T-helper 22 cell (primary cell): ENCODE data around the gene MED13L.
A peak's percentile ranks its signal among the peaks of the same experiment; 100 is the strongest.

Source experiments
- DNase-seq: peaks from one replicate; pipeline ENCODE4 v3.0.0-alpha.2; 2020; ENCODE audit warnings: low read depth

The MED13L gene

GRCh38 chr12:115941362-115941761, 336.1 kb downstream of the MED13L start:
- DNase-seq, result no peak

GRCh38 chr12:115938794-115939377, 338.6 kb downstream of the MED13L start:
- no peak for DNase-seq

- DNase-seq, result no peak
These were observed 340.2 kb downstream of the MED13L start for GRCh38 chr12:115936997-115937916.

DNA sequence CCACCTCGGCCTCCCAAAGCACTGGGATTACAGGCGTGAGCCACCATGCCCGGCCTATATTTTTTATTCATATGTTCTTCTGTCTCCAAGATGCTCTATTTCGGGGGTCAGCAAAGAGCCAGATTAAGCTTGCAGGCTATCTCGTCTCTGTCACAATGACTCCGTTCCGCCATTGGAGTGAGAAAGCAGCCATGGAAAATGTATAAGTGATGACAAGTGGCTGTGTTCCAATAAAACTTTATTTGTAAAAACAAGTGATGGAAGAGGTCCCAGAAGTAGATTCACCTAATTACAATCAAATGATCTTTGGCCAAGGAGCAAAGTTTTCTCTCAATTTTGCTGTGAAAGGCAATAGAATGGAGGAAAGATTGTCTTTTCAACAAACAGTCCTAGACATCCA, 342.6 kb downstream of the MED13L start:
- no peak for DNase-seq

- no peak for DNase-seq
These were observed 343.4 kb downstream of the MED13L start for GRCh38 chr12:115934046-115934445.

GRCh38 chr12:115932066-115932465, 345.4 kb downstream of the MED13L start:
- DNase-seq, result no peak

DNA sequence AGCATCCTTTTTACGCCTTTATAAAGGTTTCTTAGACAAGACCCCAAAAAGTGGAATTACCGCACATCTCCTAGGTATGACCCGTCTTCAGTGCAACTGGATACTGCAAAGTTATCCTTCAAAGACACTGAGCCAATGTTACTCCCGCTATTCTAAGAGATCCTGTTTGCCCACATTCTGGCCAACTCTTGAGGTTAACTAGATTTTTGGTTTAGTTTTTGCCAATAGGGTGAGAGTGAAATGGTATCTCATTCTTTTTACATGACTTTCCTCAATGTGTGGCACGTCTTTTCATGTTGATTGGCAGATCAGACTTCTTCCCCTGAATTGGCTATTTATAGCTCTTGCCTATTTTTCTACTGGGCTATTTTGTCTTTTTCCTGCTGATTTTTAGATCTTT, 347.2 kb downstream of the MED13L start:
- no peak for DNase-seq

GRCh38 chr12:115926037-115926670, 351.3 kb downstream of the MED13L start:
- DNase-seq, result no peak

DNA sequence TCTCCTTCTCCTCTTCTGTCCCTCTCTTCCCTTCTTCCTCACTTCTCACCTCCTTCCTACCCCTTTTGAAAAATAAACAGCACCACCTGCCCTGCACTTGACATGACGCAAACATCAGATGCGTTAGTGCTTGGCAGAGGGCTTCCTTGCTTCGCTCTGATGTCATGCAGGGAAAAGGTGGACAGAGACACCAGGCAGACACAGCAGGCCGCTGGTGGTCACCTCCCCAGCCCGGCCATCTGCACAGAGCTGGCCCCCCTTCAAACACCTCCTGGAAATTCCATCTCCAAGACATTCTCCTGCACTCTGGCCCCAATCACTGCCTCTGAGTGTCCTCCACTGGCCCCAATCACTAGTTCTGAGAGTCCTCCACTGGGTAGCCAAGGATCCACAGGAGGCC, 353.6 kb downstream of the MED13L start:
- DNase-seq, result no peak

DNA sequence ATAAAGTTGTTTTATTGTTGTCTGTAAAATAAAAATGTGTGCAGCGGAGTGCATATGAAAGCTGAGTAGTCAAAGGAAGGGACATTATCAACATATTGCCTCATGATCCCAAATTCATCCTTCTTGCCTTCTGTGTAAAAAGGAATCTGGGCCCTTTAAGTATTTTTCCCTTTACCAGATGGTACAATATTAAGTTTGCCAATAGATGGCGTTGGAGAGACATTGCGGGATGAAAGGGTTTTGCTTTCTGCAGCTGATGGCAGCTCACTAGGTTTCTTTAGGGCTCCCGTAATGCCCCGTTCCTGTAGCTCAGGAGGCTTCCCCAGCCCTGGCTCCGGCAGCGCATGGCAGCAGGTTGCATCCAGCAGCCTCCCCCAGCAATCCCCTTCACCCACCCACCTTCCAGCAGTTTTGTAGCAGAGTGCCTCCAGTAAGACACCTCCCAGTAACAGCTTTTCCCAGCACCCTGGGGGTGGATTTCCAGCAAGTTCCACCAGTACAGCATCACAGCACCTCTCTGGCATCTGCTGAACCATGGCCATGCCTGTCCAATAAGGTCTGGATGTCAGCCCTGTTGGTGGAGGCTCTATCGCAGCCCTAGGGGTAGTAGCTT, 354.4 kb downstream of the MED13L start:
- no peak for DNase-seq

GRCh38 chr12:115920395-115921183, 356.9 kb downstream of the MED13L start:
- no peak for DNase-seq

- no peak for DNase-seq
These were observed 358.7 kb downstream of the MED13L start for GRCh38 chr12:115918763-115919162.

GRCh38 chr12:115916910-115917668, 360.4 kb downstream of the MED13L start:
- DNase-seq, result peak; percentile 19

DNA sequence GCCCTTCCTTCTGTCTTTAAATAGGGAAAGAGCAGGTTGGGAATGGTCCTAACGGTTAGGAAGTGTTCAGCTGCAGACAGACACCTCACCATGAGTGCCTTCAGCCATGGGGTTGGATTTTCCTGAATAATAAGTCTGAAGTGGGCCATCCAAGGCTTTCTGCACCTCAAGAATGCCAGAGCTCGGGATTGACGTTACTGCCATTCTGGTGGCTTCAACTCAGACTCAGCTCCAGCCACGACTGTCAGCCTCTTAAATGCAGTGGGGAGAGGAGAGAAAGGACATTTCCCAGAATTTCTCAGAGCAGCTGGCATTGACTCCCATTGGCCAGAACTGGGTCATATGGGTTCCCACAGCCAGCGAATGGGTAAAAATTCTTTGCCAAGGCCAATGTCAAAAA, 363.4 kb downstream of the MED13L start:
- DNase-seq, result no peak

GRCh38 chr12:115912440-115912839, 365.1 kb downstream of the MED13L start:
- DNase-seq, result no peak

DNA sequence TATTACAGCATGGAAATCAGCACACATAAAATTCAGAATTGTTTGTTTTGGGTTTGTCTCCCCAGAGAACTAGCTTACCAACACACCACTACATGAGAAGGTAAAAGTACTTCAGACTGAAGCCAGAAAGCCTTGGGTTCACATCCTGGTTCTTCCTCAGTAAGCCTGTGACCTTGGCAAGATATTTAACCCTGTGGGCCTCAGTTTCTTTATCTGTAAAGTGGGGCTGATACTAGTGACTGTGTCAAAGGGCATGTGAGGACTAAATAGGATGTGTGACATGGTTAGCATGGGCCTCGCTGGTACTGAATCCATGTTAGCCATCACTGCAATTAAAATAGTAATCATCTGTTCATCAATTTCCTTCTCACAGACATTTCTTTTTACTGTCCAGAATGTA, 366.1 kb downstream of the MED13L start:
- DNase-seq, result no peak

- DNase-seq, result no peak
These were observed 367.4 kb downstream of the MED13L start for GRCh38 chr12:115910057-115910456.
